HK-2 (cell line): Measurements from ENCODE around the gene CEND1.
A peak's percentile ranks its signal among the peaks of the same experiment; 100 is the strongest.

Experiments
- DNase-seq: peaks from one replicate; pipeline ENCODE4 v3.0.0-alpha.2; 2018; ENCODE audit not compliant: unreplicated experiment

CEND1 gene

GRCh38 chr11:811446-812245, 21.8 kb upstream of the CEND1 start:
- no peak for DNase-seq

GRCh38 chr11:810040-810567, 20.2 kb upstream of the CEND1 start:
- no peak for DNase-seq

GRCh38 chr11:809287-810039, 19.6 kb upstream of the CEND1 start, which contains the start of gene RPLP2:
Gene RPLP2 (plus strand): TSS chr11:809967. CDS start chr11:810235, 268 bp downstream.
- peak; percentile 90 for DNase-seq

DNA sequence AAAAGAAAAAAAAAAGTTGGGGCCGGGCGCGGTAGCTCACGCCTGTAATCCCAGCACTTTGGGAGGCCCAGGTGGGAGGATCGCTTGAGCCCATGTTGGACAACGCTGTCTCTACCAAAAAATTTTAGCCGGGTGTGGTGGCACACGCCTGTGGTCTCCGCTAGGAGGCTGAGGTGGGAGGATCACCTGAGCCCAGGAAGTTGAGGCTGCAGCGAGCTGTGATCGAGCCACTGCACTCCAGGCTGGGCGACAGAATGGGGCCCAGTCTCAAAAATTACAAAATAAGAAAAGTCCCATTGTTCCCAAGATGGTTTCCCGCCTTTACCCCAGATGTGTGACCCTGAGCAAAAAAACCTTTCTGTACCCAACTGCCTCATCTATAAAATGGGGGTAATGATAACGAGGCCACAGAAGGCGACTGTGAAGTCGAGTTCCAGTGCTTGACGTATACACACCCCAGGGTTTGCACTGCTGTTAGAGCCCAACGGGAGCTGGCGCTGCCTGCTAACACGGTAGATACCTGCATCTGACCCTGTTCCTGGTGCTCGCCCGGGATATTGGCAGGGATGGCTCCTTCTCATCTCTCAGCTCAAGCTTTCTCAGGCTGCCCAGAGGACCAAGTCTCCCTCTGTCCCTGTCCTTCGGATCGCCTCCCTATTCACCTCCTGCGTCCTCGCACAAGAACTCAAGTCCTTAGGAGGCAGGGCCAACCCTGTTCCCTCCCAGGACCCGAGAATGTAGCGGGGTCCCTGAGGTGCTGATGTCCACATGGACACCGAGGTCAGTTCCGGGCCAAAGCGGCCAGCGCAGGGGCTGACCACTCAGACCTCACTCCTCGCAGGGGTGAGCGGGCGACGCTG, 18.8 kb upstream of the CEND1 start:
- DNase-seq, result no peak

DNA sequence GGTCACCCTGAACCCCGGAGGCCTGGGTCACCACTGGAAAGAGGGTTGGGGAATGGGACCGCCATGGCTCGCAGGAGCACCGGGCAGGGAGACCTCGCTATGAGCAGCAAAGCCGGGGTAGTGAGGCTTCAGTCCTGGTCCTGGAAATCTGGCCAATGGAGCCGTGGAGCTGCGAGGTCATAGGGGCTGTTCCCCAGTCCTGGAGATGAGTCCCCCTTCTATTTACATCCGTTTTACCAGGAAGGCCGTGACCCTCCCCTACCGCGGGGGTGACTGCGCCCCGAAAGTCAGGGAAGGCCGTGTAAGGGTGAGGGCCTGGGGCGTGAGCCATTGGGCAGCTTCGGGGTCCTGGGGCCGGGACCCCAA, 14.7 kb upstream of the CEND1 start:
- DNase-seq, result no peak

DNA sequence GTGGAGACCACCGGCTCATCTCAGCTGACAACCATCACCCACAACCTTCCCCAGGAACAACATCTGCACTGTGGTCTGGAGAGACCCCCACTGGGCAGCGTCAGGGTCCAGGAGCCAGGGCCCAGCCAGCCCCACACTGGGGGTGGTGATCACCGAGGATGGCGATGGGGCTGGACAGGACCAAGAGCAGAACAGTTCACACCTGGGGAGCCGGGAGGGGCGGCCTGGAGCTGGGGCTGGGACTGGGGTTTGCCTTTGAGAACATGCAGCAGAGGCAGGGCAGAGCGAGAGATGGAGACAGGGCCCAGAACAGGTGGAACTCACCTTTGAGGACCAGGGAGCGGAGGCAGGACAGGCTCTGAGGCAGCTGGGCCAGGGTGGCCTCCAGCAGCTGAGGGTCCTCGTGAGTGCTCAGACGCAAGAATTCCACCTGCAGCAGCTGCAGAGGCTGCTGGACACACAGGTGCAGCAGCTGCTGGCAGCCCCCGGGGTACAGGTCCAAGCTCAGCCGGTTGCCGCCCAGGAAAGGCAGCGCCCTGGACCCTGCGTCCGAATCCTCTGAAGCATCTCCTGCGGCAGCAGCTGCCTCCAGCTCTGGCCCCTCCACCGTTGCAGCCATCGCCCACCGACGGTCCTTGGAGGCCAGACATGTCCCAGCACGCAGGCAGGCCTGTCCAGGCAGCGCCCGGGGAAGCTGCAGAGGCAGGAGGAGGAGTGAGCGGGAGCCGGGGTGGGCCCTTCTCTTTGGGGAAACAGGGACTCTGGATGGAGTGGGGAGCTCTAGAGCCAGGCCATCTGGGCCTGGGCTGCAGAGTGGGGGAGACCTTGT, 14.1 kb upstream of the CEND1 start:
- DNase-seq, result no peak

- no peak for DNase-seq
Measured at GRCh38 chr11:803467-803742, 13.5 kb upstream of the CEND1 start.

DNA sequence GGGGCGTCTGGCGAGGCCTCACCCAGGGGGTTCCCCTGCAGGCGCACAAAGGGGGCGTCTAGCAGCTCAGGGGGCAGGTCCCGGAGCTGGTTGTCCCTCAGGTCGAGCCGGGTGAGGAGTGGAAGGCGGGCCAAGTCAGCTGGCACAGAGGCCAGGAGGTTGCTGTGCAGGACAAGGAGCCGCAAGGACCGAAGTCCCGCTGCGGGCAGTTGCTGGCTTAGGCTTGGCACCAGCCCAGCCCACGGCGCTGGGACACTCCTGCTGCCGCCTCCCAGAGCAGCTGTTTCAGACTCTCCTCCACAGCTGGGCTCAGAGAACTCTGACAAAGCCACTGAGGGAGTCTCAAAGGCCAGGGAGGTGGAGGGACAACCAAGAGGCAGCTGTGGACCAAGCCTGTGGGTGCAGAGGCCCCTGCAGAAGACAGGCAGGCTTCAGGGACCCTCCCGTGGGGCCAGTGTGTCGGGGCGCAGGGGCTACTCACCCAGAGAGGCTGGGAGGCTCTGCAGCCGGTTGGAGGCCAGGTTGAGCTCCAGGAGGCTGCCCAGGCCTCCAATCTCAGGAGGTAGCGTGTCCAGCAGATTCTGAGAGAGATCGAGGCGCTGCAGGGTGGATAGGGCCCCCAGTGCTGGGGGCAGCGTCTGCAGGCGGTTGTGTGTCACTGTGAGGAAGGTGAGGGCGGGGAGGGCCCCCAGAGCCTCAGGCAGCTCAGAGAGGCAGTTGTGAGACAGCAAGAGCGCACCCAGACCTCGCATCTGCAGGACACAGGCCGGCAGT, 13.0 kb upstream of the CEND1 start:
- DNase-seq, result no peak

- no peak for DNase-seq
Measured at GRCh38 chr11:802018-802617, 12.2 kb upstream of the CEND1 start.

- no peak for DNase-seq
Measured at GRCh38 chr11:801097-801780, 11.3 kb upstream of the CEND1 start.

DNA sequence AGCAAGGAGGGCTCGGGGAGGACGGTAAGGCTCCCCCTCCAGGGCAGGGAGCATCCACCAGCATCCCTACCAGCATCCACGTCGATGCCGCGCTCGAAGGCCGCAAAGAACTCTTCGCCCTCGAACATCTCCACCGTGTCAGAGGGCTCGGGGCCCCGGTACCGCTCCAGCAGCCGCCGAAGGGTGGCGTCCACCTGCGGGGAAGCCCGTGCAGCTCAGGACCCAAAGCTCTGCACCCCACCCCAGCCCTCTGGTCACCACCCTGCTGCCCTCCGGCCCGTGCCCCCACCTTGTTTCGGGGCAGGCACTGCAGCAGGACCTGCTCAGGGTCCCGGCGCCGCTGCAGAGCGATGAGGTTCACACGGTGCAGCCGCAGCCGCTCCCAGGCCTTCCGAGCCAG, 10.6 kb upstream of the CEND1 start:
- DNase-seq, result no peak

GRCh38 chr11:799641-800316, 9.9 kb upstream of the CEND1 start:
- DNase-seq, result no peak

- peak; percentile 67 for DNase-seq
Measured at GRCh38 chr11:798093-798713, 8.3 kb upstream of the CEND1 start, which contains the start of gene SLC25A22. Gene SLC25A22 (minus strand): TSS chr11:798281. CDS start chr11:795006, 3,275 bp downstream.

DNA sequence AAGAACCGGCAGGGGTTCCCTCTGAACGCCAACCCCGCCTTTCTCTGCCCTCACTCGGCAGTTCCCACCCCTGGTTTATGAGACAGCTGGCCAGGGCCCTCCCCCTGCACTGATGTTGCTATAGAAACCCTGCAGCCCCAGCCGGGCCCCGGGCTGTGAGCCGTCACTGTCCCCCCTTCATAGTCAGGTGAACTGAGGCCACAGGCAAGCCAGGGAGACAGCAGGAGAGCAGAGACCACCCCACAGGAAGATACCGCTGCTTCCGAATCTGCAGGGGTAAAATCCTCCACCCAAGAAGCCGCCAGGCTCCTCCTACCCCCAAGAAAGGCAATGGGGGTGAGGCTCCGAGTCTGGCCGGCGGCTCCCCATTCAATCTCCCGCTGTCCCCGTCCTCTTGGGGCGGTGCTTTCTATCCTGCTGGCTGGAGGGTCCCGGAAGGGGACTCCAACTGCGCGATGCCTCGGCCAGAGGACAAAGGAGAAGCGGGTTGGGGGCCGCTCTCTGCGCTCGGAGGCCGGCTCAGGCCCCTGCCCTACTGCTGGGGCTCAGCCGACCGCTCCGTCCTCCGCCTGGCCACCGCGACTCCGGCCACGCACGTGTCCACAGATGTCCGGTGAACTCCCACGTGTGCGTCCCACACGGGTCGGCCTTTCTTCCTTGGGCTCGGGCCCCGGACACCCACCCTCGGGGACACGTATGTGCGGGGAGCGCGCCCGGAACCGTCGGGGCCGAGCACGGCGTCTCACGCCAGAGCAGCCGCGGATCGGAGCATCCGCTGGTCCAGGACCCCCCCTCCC, 7.6 kb upstream of the CEND1 start:
- peak; percentile 70 for DNase-seq

- DNase-seq, result no peak
Measured at GRCh38 chr11:796565-797295, 6.8 kb upstream of the CEND1 start.

- DNase-seq, result peak; percentile 90
Measured at GRCh38 chr11:795634-796564, 6.0 kb upstream of the CEND1 start.
